ENCODE data around the gene SAFB.

DNA sequence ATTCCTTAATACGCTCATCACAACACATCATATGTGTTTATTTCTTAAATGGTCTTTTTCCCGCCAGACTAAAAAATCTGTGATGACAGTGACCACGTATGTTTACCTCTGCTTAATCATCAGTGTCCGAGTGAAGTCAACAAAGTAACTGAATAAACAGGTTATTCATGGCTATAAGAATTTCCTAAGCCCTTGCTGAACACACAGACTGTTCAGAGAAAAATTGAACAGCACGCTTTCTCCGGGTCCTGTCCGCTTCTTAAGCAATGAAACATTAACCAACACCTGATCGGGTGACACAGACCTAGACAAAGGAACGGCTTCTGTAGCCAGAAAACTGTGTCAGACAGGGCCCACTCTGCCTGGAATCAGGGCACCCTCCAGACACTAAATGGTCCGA is 14.6 kb upstream of the SAFB start:
- TF ChIP-seq, protein P1, sequence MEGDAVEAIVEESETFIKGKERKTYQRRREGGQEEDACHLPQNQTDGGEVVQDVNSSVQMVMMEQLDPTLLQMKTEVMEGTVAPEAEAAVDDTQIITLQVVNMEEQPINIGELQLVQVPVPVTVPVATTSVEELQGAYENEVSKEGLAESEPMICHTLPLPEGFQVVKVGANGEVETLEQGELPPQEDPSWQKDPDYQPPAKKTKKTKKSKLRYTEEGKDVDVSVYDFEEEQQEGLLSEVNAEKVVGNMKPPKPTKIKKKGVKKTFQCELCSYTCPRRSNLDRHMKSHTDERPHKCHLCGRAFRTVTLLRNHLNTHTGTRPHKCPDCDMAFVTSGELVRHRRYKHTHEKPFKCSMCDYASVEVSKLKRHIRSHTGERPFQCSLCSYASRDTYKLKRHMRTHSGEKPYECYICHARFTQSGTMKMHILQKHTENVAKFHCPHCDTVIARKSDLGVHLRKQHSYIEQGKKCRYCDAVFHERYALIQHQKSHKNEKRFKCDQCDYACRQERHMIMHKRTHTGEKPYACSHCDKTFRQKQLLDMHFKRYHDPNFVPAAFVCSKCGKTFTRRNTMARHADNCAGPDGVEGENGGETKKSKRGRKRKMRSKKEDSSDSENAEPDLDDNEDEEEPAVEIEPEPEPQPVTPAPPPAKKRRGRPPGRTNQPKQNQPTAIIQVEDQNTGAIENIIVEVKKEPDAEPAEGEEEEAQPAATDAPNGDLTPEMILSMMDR (IDR thresholded peaks at IDR 0.05): no peak
- no peak for TF ChIP-seq CHD2 (IDR thresholded peaks at IDR 0.05; ENCODE audit: low read length, partially characterized antibody)
- no peak for TF ChIP-seq TAF1 (IDR thresholded peaks at IDR 0.05; ENCODE audit: borderline replicate concordance, low read depth, low read length)
- no peak for TF ChIP-seq YY1 (IDR thresholded peaks at IDR 0.05; ENCODE audit: low read depth)
